H1 (cell line): ENCODE results near the gene CLEC16A. TPM values are rescaled to one million over a fixed set of nuclear protein-coding genes. Genes with fewer than 3 reads are reported as not detected.

Source experiments
- CTCF ChIA-PET: fragments of 300-600 bp; sonication (Branson Sonifier 250); formaldehyde crosslinking; loops from one replicate; lab custom pipeline; 2021; ENCODE audit not compliant: partially characterized antibody; lab: Charles Lee
- POLR2A ChIA-PET: fragments of 300-600 bp; sonication (Branson Sonifier 250); formaldehyde crosslinking; loops from one replicate; lab custom pipeline; 2021; ENCODE audit warnings: inconsistent platforms; ENCODE audit not compliant: partially characterized antibody; lab: Charles Lee
- DNase-seq, 2 experiments: peaks; one replicate each; pipeline versions ENCODE4 v3.0.0 to v3.0.0-alpha.2; 2010 to 2022; ENCODE audit warnings: low spot score in 2 of 2, low read depth in 1 of 2, mixed read lengths in 1 of 2
- FAIRE-seq: peaks from 2 replicates; lab custom pipeline; 2011; peaks lifted over from hg19 to GRCh38; lab: Jason Lieb, UNC
- H2AFZ ChIP-seq: 2 replicates; pipeline ENCODE4 v1.8.1; 2012; ENCODE audit warnings: low read length, inconsistent platforms
- H2AK5ac ChIP-seq: 2 replicates; pipeline ENCODE4 v1.6.1; 2013; ENCODE audit warnings: low read depth, low read length
- H2BK120ac ChIP-seq: replicated peaks from 2 replicates; pipeline ENCODE3; 2013; ENCODE audit warnings: low read depth, low read length, inconsistent platforms
- H2BK12ac ChIP-seq: 2 replicates; pipeline ENCODE4 v1.6.1; 2013; ENCODE audit warnings: low read depth, low read length
- H2BK15ac ChIP-seq: 2 replicates; pipeline ENCODE4 v1.6.1; 2013; ENCODE audit warnings: low read length
- H2BK20ac ChIP-seq: 2 replicates; pipeline ENCODE4 v1.6.1; 2013; ENCODE audit warnings: low read length
- H2BK5ac ChIP-seq: 2 replicates; pipeline ENCODE4 v1.6.1; 2013; ENCODE audit warnings: low read depth, low read length
- H3K14ac ChIP-seq: 2 replicates; pipeline ENCODE4 v1.6.1; 2013; ENCODE audit warnings: inconsistent platforms; ENCODE audit not compliant: insufficient read length
- H3K18ac ChIP-seq: 2 replicates; pipeline ENCODE4 v1.6.1; 2013; ENCODE audit warnings: low read length; ENCODE audit errors: extremely low read depth
- H3K23ac ChIP-seq: 2 replicates; pipeline ENCODE4 v1.6.1; 2013; ENCODE audit warnings: inconsistent platforms; ENCODE audit not compliant: insufficient read length
- H3K23me2 ChIP-seq: 2 replicates; pipeline ENCODE4 v1.6.1; 2013; ENCODE audit warnings: low read depth, low read length
- H3K27ac ChIP-seq: 2 replicates; pipeline ENCODE4 v1.6.1; 2011; ENCODE audit warnings: low read depth, low read length, inconsistent platforms
- H3K27me3 ChIP-seq, 4 experiments: replicated peaks in 1 of 4; 1 replicate in 1 of 4; 2 replicates in 3 of 4; pipeline versions ENCODE4 v1.6.1 to v1.8.1; 2011 to 2013; ENCODE audit warnings: low read length in 3 of 4, mild to moderate bottlenecking in 3 of 4, inconsistent platforms in 2 of 4, mixed read lengths in 2 of 4, moderate library complexity in 1 of 4; ENCODE audit not compliant: control insufficient read depth in 3 of 4, insufficient read depth in 3 of 4; ENCODE audit errors: extremely low read depth in 1 of 4
- H3K36me3 ChIP-seq, 4 experiments: 2 replicates each; pipeline versions ENCODE4 v1.6.1 to v1.8.1; 2011 to 2013; ENCODE audit warnings: mild to moderate bottlenecking in 4 of 4, low read length in 3 of 4, moderate library complexity in 2 of 4, control low read depth in 1 of 4, inconsistent platforms in 1 of 4; ENCODE audit not compliant: insufficient read depth in 4 of 4, control insufficient read depth in 2 of 4
- H3K4ac ChIP-seq: replicated peaks from 2 replicates; pipeline ENCODE3; 2013; ENCODE audit warnings: low read length, low read depth, mixed read lengths, inconsistent platforms; ENCODE audit not compliant: insufficient read length
- H3K4me1 ChIP-seq, 4 experiments: replicated peaks in 1 of 4; 1 replicate in 1 of 4; 2 replicates in 3 of 4; pipeline versions ENCODE4 v1.6.1 to v1.8.1; 2011 to 2013; ENCODE audit warnings: low read length in 3 of 4, inconsistent platforms in 2 of 4, mixed read lengths in 1 of 4; ENCODE audit not compliant: insufficient read depth in 4 of 4, control insufficient read depth in 3 of 4
- H3K4me2 ChIP-seq, 2 experiments: 2 replicates each; pipeline versions ENCODE4 v1.6.1 to v1.8.1; 2011 to 2013; ENCODE audit warnings: low read depth in 2 of 2, low read length in 2 of 2, control low read depth in 1 of 2, inconsistent platforms in 1 of 2, mild to moderate bottlenecking in 1 of 2; ENCODE audit not compliant: insufficient read depth in 1 of 2
- H3K4me3 ChIP-seq, 4 experiments: fragments of 200-600, 300-600 bp in 1 of 4; sonication (generic), shearing (Covaris generic), sonication (Bioruptor Twin) in 1 of 4; 2 replicates each; pipeline versions ENCODE4 v1.5.1 to v1.8.1; 2011 to 2016; ENCODE audit warnings: low read length in 4 of 4, low read depth in 3 of 4, control low read depth in 2 of 4, inconsistent platforms in 2 of 4, mild to moderate bottlenecking in 2 of 4, mixed read lengths in 1 of 4, moderate library complexity in 1 of 4; ENCODE audit not compliant: insufficient read depth in 2 of 4; ENCODE audit errors: extremely low read depth in 1 of 4
- H3K56ac ChIP-seq: replicated peaks from 2 replicates; pipeline ENCODE3; 2013; ENCODE audit warnings: low read depth, mild to moderate bottlenecking, mixed read lengths, low read length, inconsistent platforms; ENCODE audit not compliant: insufficient read length
- H3K79me1 ChIP-seq: 2 replicates; pipeline ENCODE4 v1.6.1; 2013; ENCODE audit warnings: low read depth, low read length, control low read depth
- H3K79me2 ChIP-seq, 2 experiments: 2 replicates each; pipeline versions ENCODE4 v1.6.1 to v1.8.1; 2012 to 2013; ENCODE audit warnings: low read length in 2 of 2, mild to moderate bottlenecking in 2 of 2, inconsistent platforms in 1 of 2; ENCODE audit not compliant: insufficient read depth in 2 of 2, control insufficient read depth in 1 of 2
- H3K9ac ChIP-seq, 4 experiments: replicated peaks in 1 of 4; 1 replicate in 1 of 4; 2 replicates in 3 of 4; pipeline versions ENCODE4 v1.6.1 to v1.8.1; 2011 to 2013; ENCODE audit warnings: low read depth in 3 of 4, low read length in 3 of 4, control low read depth in 2 of 4, mild to moderate bottlenecking in 2 of 4, moderate library complexity in 2 of 4, inconsistent platforms in 1 of 4; ENCODE audit errors: extremely low read depth in 1 of 4
- H3K9me3 ChIP-seq, 2 experiments: 2 replicates each; pipeline versions ENCODE4 v1.6.1 to v1.8.1; 2012 to 2013; ENCODE audit warnings: mild to moderate bottlenecking in 2 of 2, moderate library complexity in 2 of 2, control low read depth in 1 of 2, inconsistent platforms in 1 of 2, low read depth in 1 of 2, low read length in 1 of 2, mixed read lengths in 1 of 2; ENCODE audit not compliant: insufficient read depth in 2 of 2
- H4K20me1 ChIP-seq, 2 experiments: replicated peaks in 1 of 2; 2 replicates each; pipeline versions ENCODE3 to v1.8.1; 2011 to 2013; ENCODE audit warnings: inconsistent platforms in 2 of 2, low read length in 2 of 2, mild to moderate bottlenecking in 1 of 2; ENCODE audit not compliant: insufficient read depth in 2 of 2, control insufficient read depth in 1 of 2
- H4K5ac ChIP-seq: 2 replicates; pipeline ENCODE4 v1.6.1; 2013; ENCODE audit warnings: low read length, low read depth, mixed read lengths, inconsistent platforms; ENCODE audit not compliant: insufficient read length
- H4K8ac ChIP-seq: 2 replicates; pipeline ENCODE4 v1.8.0; 2013; ENCODE audit warnings: mild to moderate bottlenecking, moderate library complexity, low read length, inconsistent platforms; ENCODE audit not compliant: insufficient read depth; ENCODE audit errors: extremely low read depth
- H4K91ac ChIP-seq: replicated peaks from 2 replicates; pipeline ENCODE3; 2013; ENCODE audit warnings: low read length, mixed read lengths, inconsistent platforms; ENCODE audit not compliant: insufficient read length
- CREB1 ChIP-seq: IDR thresholded peaks from 2 replicates; pipeline ENCODE4 v1.6.1; 2012; ENCODE audit warnings: inconsistent platforms
- EGR1 ChIP-seq: IDR thresholded peaks from 2 replicates; pipeline ENCODE4 v1.6.1; 2011; ENCODE audit warnings: low read depth, low read length, borderline replicate concordance
- FOSL1 ChIP-seq: IDR thresholded peaks from 2 replicates; pipeline ENCODE4 v1.6.1; 2011; ENCODE audit warnings: mild to moderate bottlenecking, low read depth, low read length, moderate library complexity; ENCODE audit not compliant: insufficient read depth
- GABPA ChIP-seq: IDR thresholded peaks from 2 replicates; pipeline ENCODE4 v1.6.1; 2011; ENCODE audit warnings: mild to moderate bottlenecking, low read length, moderate library complexity, borderline replicate concordance; ENCODE audit not compliant: insufficient read depth
- KDM5A ChIP-seq: fragments of 200-600 bp; IDR thresholded peaks from 2 replicates; pipeline ENCODE4 v1.7.1; 2012; ENCODE audit warnings: mild to moderate bottlenecking, low read length, inconsistent platforms, mixed read lengths
- MAFK ChIP-seq: IDR thresholded peaks from 2 replicates; pipeline ENCODE4 v1.6.1; 2012; ENCODE audit warnings: low read depth, mild to moderate bottlenecking, improper control_type of control experiment, low read length
- NRF1 ChIP-seq: IDR thresholded peaks from 2 replicates; pipeline ENCODE4 v1.6.1; 2011; ENCODE audit warnings: mild to moderate bottlenecking, low read depth, low read length, improper control_type of control experiment
- POU5F1 ChIP-seq: IDR thresholded peaks from 2 replicates; pipeline ENCODE4 v1.6.1; 2011; ENCODE audit warnings: low read depth, mild to moderate bottlenecking, low read length, moderate library complexity
- SP2 ChIP-seq: IDR thresholded peaks from 2 replicates; pipeline ENCODE4 v1.6.1; 2012; ENCODE audit warnings: mild to moderate bottlenecking, low read length, inconsistent platforms
- TAF1 ChIP-seq: IDR thresholded peaks from 2 replicates; pipeline ENCODE4 v1.6.1; 2011; ENCODE audit warnings: mild to moderate bottlenecking, low read depth, low read length
- TAF7 ChIP-seq: optimal IDR thresholded peaks from 2 replicates; pipeline ENCODE3; 2011; ENCODE audit warnings: low read depth, mild to moderate bottlenecking, inconsistent platforms, low read length, moderate library complexity, borderline replicate concordance
- WGBS, 2 experiments: shearing (Covaris generic) in 1 of 2; methylation state at CpG; one replicate each; pipeline versions ENCODE4 v1.1.6 to v1.1.7; 2013 to 2015; ENCODE audit warnings: low lambda C conversion rate in 2 of 2, mixed read lengths in 2 of 2, inconsistent platforms in 1 of 2, low coverage in 1 of 2, missing lambda C conversion rate in 1 of 2; ENCODE audit not compliant: insufficient replicate concordance in 2 of 2, insufficient coverage in 1 of 2, insufficient read length in 1 of 2; ENCODE audit errors: extremely low coverage in 1 of 2, missing lambda C conversion rate in 1 of 2; 5-methylcytosine and 5-hydroxymethylcytosine counted together
- polyA plus RNA-seq, 7 experiments: library from polyadenylated mRNA; depleted of rRNA in 3 of 7; stranded (reverse) in 5 of 7; unstranded in 2 of 7; fragments of >200 nt in 5 of 7; fragments of 200-250 nt in 2 of 7; gene quantifications; 1 replicate in 5 of 7; 2 replicates in 1 of 7; 4 replicates in 1 of 7; pipeline versions ENCODE4 v1.2.1 to v1.2.3, GENCODE V29; 2011 to 2013; ENCODE audit warnings: missing spikeins in 2 of 7, mixed read lengths in 2 of 7
- total RNA-seq: library from RNA; stranded (reverse); fragmentation: NEBNext Ultra II Directional; extraction: Animal tissue kit (Norgen Biotek cat#: 25700); gene quantifications from 2 replicates; pipeline ENCODE4 v1.2.1, GENCODE V29; 2021
- TF ChIP-seq, protein P1 (sequence below): IDR thresholded peaks from 2 replicates; pipeline ENCODE4 v1.6.1; 2012; ENCODE audit warnings: low read length, inconsistent platforms

The CLEC16A gene
- total and polyA plus RNA-seq, 2 of the 8 experiments (the other 6 are each of a cell fraction or from before 2014, with no cell fraction given), result 7.6 to 19.3 TPM

DNA sequence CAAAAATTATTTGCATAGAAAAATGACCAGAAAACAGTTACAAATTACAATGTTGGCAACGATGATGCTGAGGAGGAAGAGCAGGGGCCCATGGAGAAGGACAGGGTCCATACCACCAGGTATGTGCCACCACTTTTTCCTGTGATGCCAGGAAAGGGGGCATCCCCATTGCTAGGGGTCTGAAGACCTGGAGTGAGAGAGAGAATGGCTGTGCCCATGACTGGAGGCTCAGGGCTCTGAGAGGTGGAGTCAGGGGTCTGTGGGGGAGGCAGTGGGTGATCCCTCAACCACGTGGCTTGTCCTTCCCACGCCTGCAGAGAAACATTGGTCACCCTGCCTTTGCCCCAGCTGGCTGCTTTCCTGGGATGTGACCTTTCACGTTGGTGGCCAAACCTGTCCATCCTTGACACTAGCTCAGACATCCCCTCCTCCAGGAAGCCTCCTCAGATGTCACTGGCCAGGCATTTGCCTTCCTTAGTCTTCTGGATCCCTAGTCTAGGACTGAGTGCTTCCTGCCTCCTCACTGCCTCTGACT lies 260.2 kb downstream of the CLEC16A start:
- Histone ChIP-seq H3K9ac (no peak overlapping the region), H3K36me3 (no peaks in the 10 kb centered on the region), H3K27me3 (no peaks in the 10 kb centered on the region; a peak in 1 of 7 replicates), H4K8ac (no peak overlapping the region), H3K4ac (no peak overlapping the region), H4K5ac (no peak overlapping the region), H3K4me1 (peaks cover 7 to 30% (median 18%) of the 10 kb centered on the region in 4 experiments), H2AFZ (no peak overlapping the region), H2BK20ac (0 out of 2 replicates have a peak overlapping the region, but pooled peaks have one; percentile 21), H3K14ac (no peak overlapping the region), H2BK120ac (no peak overlapping the region), H3K23me2 (no peaks in the 10 kb centered on the region), H3K56ac (no peak overlapping the region), H3K23ac (no peak overlapping the region), H3K79me1 (no peaks in the 10 kb centered on the region), H3K27ac (no peak overlapping the region), H4K20me1 (no peaks in the 10 kb centered on the region), H3K79me2 (no peaks in the 10 kb centered on the region), H2BK15ac (0 out of 2 replicates have a peak overlapping the region, but pooled peaks have one; percentile 46), H2BK12ac (0 out of 2 replicates have a peak overlapping the region, but pooled peaks have one; percentile 60), H2BK5ac (no peak overlapping the region), H3K4me3 (no peak overlapping the region), H3K18ac (no peak overlapping the region), H4K91ac (no peak overlapping the region), H2AK5ac (peak overlapping the region; percentile 53; the same call in 1 of the 2 replicates), H3K4me2 (no peak overlapping the region), H3K9me3 (peaks cover 8% of the 10 kb centered on the region in 2 experiments; a peak in 3 of 4 replicates)
- ChIA-PET CTCF (interaction anchor here (0.6 to 4.0 kb wide), 7 partner anchors 11 to 241 kb away, joined by 3 to 28 read pairs (median 3); partner anchors contain the start of gene SOCS1), POLR2A (interaction anchor here (1.4 kb wide), 1 partner anchor 16 kb away, joined by 3 read pairs; no protein-coding TSS in a partner anchor)
- DNase-seq, result no peak
- no peak for FAIRE-seq
- WGBS, 2 experiments, result 85% methylated on average over 4 of the region's 4 CpGs; no CpG with 5 or more reads in 1 of the 2 experiments
- no peak for TF ChIP-seq FOSL1
- TF ChIP-seq, protein P1, sequence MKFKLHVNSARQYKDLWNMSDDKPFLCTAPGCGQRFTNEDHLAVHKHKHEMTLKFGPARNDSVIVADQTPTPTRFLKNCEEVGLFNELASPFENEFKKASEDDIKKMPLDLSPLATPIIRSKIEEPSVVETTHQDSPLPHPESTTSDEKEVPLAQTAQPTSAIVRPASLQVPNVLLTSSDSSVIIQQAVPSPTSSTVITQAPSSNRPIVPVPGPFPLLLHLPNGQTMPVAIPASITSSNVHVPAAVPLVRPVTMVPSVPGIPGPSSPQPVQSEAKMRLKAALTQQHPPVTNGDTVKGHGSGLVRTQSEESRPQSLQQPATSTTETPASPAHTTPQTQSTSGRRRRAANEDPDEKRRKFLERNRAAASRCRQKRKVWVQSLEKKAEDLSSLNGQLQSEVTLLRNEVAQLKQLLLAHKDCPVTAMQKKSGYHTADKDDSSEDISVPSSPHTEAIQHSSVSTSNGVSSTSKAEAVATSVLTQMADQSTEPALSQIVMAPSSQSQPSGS, result no peak
- no peak for TF ChIP-seq CREB1
- TF ChIP-seq MAFK, result no peak
- TF ChIP-seq KDM5A, result no peak
- TF ChIP-seq EGR1, result no peak
- TF ChIP-seq GABPA, result no peak
- TF ChIP-seq POU5F1, result no peak
- TF ChIP-seq SP2, result no peak
- no peak for TF ChIP-seq TAF7
- no peak for TF ChIP-seq NRF1
- no peak for TF ChIP-seq TAF1
